Astrocyte (in vitro differentiated cells and primary cell): ENCODE results near the gene CD320.
"Not testable (repeated sequence)": the region's sequence is repeated elsewhere in the genome, so short reads cannot be mapped to it uniquely, and the experiment has no call there.

Source experiments
- EZH2 ChIP-seq: IDR thresholded peaks from 2 replicates; pipeline ENCODE4 v1.6.1; 2012; ENCODE audit warnings: mild to moderate bottlenecking, low read length, inconsistent platforms; ENCODE audit not compliant: insufficient read depth
- TF ChIP-seq, protein P1 (sequence below): IDR thresholded peaks from 2 replicates; pipeline ENCODE4 v1.5.1; 2011; ENCODE audit warnings: low read depth, mild to moderate bottlenecking, inconsistent platforms, low read length, moderate library complexity; ENCODE audit not compliant: insufficient read depth

DNA sequence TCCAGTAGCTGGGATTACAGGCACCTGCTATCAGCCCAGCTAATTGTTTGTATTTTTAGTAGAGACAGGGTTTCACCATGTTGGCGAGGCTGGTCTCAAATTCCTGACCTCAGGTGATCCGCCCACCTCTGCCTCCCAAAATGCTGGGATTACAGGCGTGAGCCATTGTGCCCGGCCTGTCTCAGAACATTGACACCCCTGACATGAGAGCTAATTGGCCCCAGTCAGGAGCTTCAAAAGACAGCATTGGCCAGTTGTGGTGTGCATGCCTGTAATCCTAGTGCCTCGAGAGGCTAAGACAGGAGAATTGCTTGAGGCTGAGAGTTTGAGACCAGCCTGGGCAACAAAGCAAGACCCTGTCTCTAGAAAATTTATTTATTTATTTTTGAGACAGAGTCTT lies 44.7 kb upstream of the CD320 start:
- TF ChIP-seq, protein P1, sequence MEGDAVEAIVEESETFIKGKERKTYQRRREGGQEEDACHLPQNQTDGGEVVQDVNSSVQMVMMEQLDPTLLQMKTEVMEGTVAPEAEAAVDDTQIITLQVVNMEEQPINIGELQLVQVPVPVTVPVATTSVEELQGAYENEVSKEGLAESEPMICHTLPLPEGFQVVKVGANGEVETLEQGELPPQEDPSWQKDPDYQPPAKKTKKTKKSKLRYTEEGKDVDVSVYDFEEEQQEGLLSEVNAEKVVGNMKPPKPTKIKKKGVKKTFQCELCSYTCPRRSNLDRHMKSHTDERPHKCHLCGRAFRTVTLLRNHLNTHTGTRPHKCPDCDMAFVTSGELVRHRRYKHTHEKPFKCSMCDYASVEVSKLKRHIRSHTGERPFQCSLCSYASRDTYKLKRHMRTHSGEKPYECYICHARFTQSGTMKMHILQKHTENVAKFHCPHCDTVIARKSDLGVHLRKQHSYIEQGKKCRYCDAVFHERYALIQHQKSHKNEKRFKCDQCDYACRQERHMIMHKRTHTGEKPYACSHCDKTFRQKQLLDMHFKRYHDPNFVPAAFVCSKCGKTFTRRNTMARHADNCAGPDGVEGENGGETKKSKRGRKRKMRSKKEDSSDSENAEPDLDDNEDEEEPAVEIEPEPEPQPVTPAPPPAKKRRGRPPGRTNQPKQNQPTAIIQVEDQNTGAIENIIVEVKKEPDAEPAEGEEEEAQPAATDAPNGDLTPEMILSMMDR: not testable (repeated sequence)
- TF ChIP-seq EZH2: not testable (repeated sequence)
